ENCODE data around the gene FAM221B. TPM values are rescaled to one million over a fixed set of nuclear protein-coding genes. Genes with fewer than 3 reads are reported as not detected.

The FAM221B gene
- total RNA-seq, 1 donor from 2014 or later: 0.32 TPM

GRCh38 chr9:35789541-35789940 lies 39.0 kb downstream of the FAM221B start:
- intact Hi-C loops (cut with DNase I): no loop called here
- no peak for TF ChIP-seq CTCF (IDR thresholded peaks at IDR 0.05)
- Histone ChIP-seq H3K4me3 (no peak overlapping the region), H3K4me1 (peaks cover 30% of the 10 kb centered on the region), H3K36me3 (peaks cover 12% of the 10 kb centered on the region), H3K9me3 (no peaks in the 10 kb centered on the region), H3K27me3 (ENCODE audit: low read depth) (no peaks in the 10 kb centered on the region), H3K27ac (no peak overlapping the region)
- DNase-seq (no peak), ATAC-seq (no peak)

- H3K4me3 ChIP-seq: no peak overlapping the region
- ATAC-seq: no peak
- no peaks in the 10 kb centered on the region for H3K27me3 ChIP-seq (ENCODE audit: low read depth)
- no peak for DNase-seq
- H3K36me3 ChIP-seq: peaks cover 12% of the 10 kb centered on the region
- H3K27ac ChIP-seq: no peak overlapping the region
- intact Hi-C loops (cut with DNase I): no loop called here
- no peak for TF ChIP-seq CTCF (IDR thresholded peaks at IDR 0.05)
- H3K9me3 ChIP-seq: no peaks in the 10 kb centered on the region
- no peaks in the 10 kb centered on the region for H3K4me1 ChIP-seq
Measured at GRCh38 chr9:35783418-35783817, 45.1 kb downstream of the FAM221B start.

- Histone ChIP-seq H3K9me3 (no peaks in the 10 kb centered on the region), H3K4me1 (peaks cover 1% of the 10 kb centered on the region)
- intact Hi-C loops (cut with DNase I): no loop called here
Measured at GRCh38 chr9:35781066-35781465, 47.5 kb downstream of the FAM221B start.

GRCh38 chr9:35778496-35778895 lies 50.0 kb downstream of the FAM221B start:
- H3K9me3 ChIP-seq: no peaks in the 10 kb centered on the region
- H3K27me3 ChIP-seq (ENCODE audit: low read depth): no peaks in the 10 kb centered on the region
- TF ChIP-seq CTCF (IDR thresholded peaks at IDR 0.05): no peak
- intact Hi-C loops (cut with DNase I): no loop called here
- ATAC-seq (no peak), DNase-seq (no peak)
- no peaks in the 10 kb centered on the region for H3K36me3 ChIP-seq
- H3K4me1 ChIP-seq: peaks cover 12% of the 10 kb centered on the region
- H3K27ac ChIP-seq: no peak overlapping the region
- H3K4me3 ChIP-seq: no peak overlapping the region

More at GRCh38 chr9:35781066-35781465, 47.5 kb downstream of the FAM221B start:
- no peak for ATAC-seq
- Histone ChIP-seq H3K36me3 (peaks cover 7% of the 10 kb centered on the region), H3K27ac (no peak overlapping the region), H3K27me3 (ENCODE audit: low read depth) (no peaks in the 10 kb centered on the region), H3K4me3 (no peak overlapping the region)
- no peak for DNase-seq
- no peak for TF ChIP-seq CTCF (IDR thresholded peaks at IDR 0.05)

GRCh38 chr9:35776018-35776417 lies 52.5 kb downstream of the FAM221B start:
- H3K9me3 ChIP-seq: no peaks in the 10 kb centered on the region
- ATAC-seq: no peak
- intact Hi-C loops (cut with DNase I): no loop called here
- no peaks in the 10 kb centered on the region for H3K36me3 ChIP-seq
- no peak for DNase-seq
- H3K27me3 ChIP-seq (ENCODE audit: low read depth): no peaks in the 10 kb centered on the region
- TF ChIP-seq CTCF (IDR thresholded peaks at IDR 0.05): no peak
- H3K4me1 ChIP-seq: peaks cover 26% of the 10 kb centered on the region
- no peak overlapping the region for H3K4me3 ChIP-seq
- H3K27ac ChIP-seq: no peak overlapping the region
